Measurements from ENCODE around the gene CHI3L2.

CHI3L2 gene

GRCh38 chr1:111219557-111220286, 7.8 kb upstream of the CHI3L2 start:
- H3K36me3 ChIP-seq: no peaks in the 10 kb centered on the region

DNA sequence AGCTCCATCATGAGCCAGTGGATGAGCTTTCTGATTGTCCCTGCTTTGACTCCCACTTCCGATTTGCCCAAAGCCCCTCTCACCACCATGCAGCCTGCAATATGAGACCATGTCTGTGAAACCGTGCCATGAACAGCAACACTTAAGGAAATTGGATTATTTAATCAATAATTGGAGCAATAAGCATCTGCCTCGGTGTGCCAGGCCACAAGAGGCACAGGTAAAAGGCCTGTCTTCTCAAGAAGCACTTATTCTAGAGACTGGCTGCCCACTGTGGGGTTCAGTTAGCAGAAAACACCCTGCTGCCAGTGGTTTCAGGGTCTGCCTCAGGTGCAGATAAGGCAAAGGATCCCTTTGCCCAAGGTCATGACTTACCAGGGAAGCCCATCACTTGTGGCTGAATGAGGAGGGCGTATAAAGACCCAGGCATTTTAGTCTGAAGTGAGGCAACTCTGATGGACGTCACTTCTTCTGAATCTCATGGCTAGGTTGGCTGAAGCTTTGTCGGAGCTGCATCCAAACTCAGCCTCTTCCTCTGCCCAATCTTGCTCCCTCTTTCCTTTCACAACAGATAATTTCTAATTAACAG, 7.1 kb upstream of the CHI3L2 start:
- DNase-seq: no peak
- TF ChIP-seq CTCF (IDR thresholded peaks at IDR 0.05): no peak
- H3K36me3 ChIP-seq: no peaks in the 10 kb centered on the region
- no peak overlapping the region for H3K4me3 ChIP-seq
- H3K9me3 ChIP-seq: no peaks in the 10 kb centered on the region
- H3K4me1 ChIP-seq: peaks cover 0 to 9% (median 4%) of the 10 kb centered on the region in 4 donors
- H3K27me3 ChIP-seq: no peaks in the 10 kb centered on the region
- H3K27ac ChIP-seq: no peak overlapping the region
- intact Hi-C loops (cut with DNase I; ENCODE audit: low total_unique reads): loop anchor here (5.0 kb wide), 1 partner anchor 182 kb away; no protein-coding TSS in a partner anchor

More at GRCh38 chr1:111219557-111220286, 7.8 kb upstream of the CHI3L2 start:
- TF ChIP-seq CTCF (IDR thresholded peaks at IDR 0.05): no peak
- Histone ChIP-seq H3K4me3 (no peak overlapping the region), H3K27ac (no peak overlapping the region), H3K4me1 (peaks cover 0 to 9% (median 4%) of the 10 kb centered on the region in 4 donors), H3K27me3 (no peaks in the 10 kb centered on the region), H3K9me3 (no peaks in the 10 kb centered on the region)
- DNase-seq: no peak
- intact Hi-C loops (cut with DNase I; ENCODE audit: low total_unique reads): loop anchor here (5.0 kb wide), 1 partner anchor 183 kb away; no protein-coding TSS in a partner anchor

GRCh38 chr1:111221276-111221632, 6.3 kb upstream of the CHI3L2 start:
- intact Hi-C loops (cut with DNase I; ENCODE audit: low total_unique reads): loop anchor here (5.0 kb wide), 1 partner anchor 181 kb away; no protein-coding TSS in a partner anchor
- TF ChIP-seq CTCF (IDR thresholded peaks at IDR 0.05): no peak

DNA sequence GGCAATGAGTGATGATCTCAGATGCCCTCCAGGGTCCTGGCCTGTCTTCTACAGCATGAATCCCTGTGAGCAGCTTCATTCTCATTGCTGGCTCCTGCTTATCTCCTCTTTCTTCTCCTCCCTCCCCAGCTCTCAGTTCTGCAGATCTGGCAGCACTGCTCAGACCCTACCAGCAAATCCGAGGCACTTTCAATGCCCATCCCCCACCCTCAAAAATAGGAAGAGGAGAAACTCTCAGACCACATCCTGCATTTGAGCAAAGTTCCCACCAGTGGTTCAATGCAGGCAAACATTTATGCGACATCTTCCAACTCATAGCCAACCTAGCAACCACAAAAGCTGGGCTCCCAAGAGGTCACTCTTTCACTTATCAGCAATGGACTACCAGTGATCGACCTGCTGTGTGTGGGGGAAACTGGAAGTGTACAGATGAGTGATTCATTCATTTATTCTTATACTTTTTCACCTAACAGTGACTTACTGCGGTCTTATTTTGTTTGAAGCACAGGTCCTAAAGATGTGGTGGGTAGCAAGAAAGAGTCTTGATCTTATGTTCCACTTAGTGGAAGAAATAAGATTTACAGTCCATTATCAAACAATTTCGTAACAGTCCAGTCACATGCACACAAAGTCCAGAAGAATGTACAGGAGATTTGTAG, 5.8 kb upstream of the CHI3L2 start:
- Histone ChIP-seq H3K4me3 (no peak overlapping the region), H3K9me3 (no peaks in the 10 kb centered on the region), H3K27ac (no peak overlapping the region), H3K4me1 (peaks cover 0 to 9% (median 4%) of the 10 kb centered on the region in 4 donors), H3K36me3 (no peaks in the 10 kb centered on the region), H3K27me3 (no peaks in the 10 kb centered on the region)
- intact Hi-C loops (cut with DNase I; ENCODE audit: low total_unique reads): loop anchor here (5.0 kb wide), 1 partner anchor 181 kb away; no protein-coding TSS in a partner anchor
- no peak for DNase-seq
- TF ChIP-seq CTCF (IDR thresholded peaks at IDR 0.05): no peak

More at GRCh38 chr1:111221276-111221632, 6.3 kb upstream of the CHI3L2 start:
- Histone ChIP-seq H3K27ac (no peak overlapping the region), H3K27me3 (no peaks in the 10 kb centered on the region), H3K36me3 (no peaks in the 10 kb centered on the region), H3K4me3 (no peak overlapping the region), H3K4me1 (peaks cover 0 to 9% (median 4%) of the 10 kb centered on the region in 4 donors), H3K9me3 (no peaks in the 10 kb centered on the region)
- no peak for DNase-seq

- Histone ChIP-seq H3K4me3 (no peak overlapping the region), H3K4me1 (peaks cover 0 to 14% (median 6%) of the 10 kb centered on the region in 4 donors), H3K9me3 (no peaks in the 10 kb centered on the region), H3K27ac (no peak overlapping the region), H3K36me3 (no peaks in the 10 kb centered on the region), H3K27me3 (no peaks in the 10 kb centered on the region)
- peak; percentile 57 to 79 for DNase-seq
- TF ChIP-seq CTCF (IDR thresholded peaks at IDR 0.05): peak; percentile 78 to 88
- intact Hi-C loops (cut with DNase I; ENCODE audit: low total_unique reads): loop anchor here (5.0 kb wide), 1 partner anchor 180 kb away; no protein-coding TSS in a partner anchor
These were observed 5.0 kb upstream of the CHI3L2 start for GRCh38 chr1:111222308-111223125.

Measured in tibial artery (tissue), 4 donors.